RWPE2 (cell line): Measurements from ENCODE around the gene PCDHA12.
A peak's percentile ranks its signal among the peaks of the same experiment; 100 is the strongest.
"Not testable (repeated sequence)": the region's sequence is repeated elsewhere in the genome, so short reads cannot be mapped to it uniquely, and the experiment has no call there.

ENCODE experiments used
- ATAC-seq: fragments of 200-7000 bp; cut with Tn5 transposase; 3 replicates; pipeline ENCODE4 v1.9.1; 2021; ENCODE audit warnings: low read depth
- DNase-seq: peaks from one replicate; pipeline ENCODE4 v3.0.0-alpha.2; 2020; ENCODE audit warnings: low spot score
- H3K27ac ChIP-seq: fragments of 450-650 bp; 2 replicates; pipeline ENCODE4 v1.5.1; 2017; ENCODE audit warnings: mild to moderate bottlenecking; ENCODE audit not compliant: poor library complexity, severe bottlenecking
- H3K27me3 ChIP-seq: fragments of 250-450 bp; sonication (Bioruptor Pico); 2 replicates; pipeline ENCODE4 v1.5.1; 2021; ENCODE audit warnings: mild to moderate bottlenecking, moderate library complexity; ENCODE audit not compliant: insufficient read depth, poor library complexity, severe bottlenecking
- H3K36me3 ChIP-seq: fragments of 250-450 bp; sonication (Bioruptor Pico); 2 replicates; pipeline ENCODE4 v1.5.1; 2020; ENCODE audit warnings: low read depth, mild to moderate bottlenecking, moderate library complexity
- H3K4me1 ChIP-seq: fragments of 250-450 bp; sonication (Bioruptor Pico); 2 replicates; pipeline ENCODE4 v1.5.1; 2021; ENCODE audit warnings: mild to moderate bottlenecking, moderate library complexity; ENCODE audit not compliant: insufficient read depth, poor library complexity, severe bottlenecking
- H3K4me3 ChIP-seq: fragments of 250-450 bp; sonication (Bioruptor Pico); 2 replicates; pipeline ENCODE4 v1.5.1; 2021; ENCODE audit warnings: mild to moderate bottlenecking, moderate library complexity; ENCODE audit not compliant: severe bottlenecking
- H3K9me3 ChIP-seq: fragments of 250-450 bp; sonication (Bioruptor Pico); 2 replicates; pipeline ENCODE4 v1.5.1; 2021; ENCODE audit warnings: mild to moderate bottlenecking, moderate library complexity; ENCODE audit not compliant: severe bottlenecking
- CTCF ChIP-seq: fragments of 450-650 bp; IDR thresholded peaks from one replicate; pipeline ENCODE4 v1.5.1; 2017; ENCODE audit warnings: mild to moderate bottlenecking, moderate library complexity; ENCODE audit not compliant: poor library complexity, severe bottlenecking

The PCDHA12 gene

GRCh38 chr5:140833993-140834392 lies 41.1 kb upstream of the PCDHA12 start, which contains the start of gene PCDHA7:
PCDHA7 (plus strand) TSS chr5:140834269; CDS start chr5:140834384, 115 bp downstream.
- no peak within 1 kb of the TSS for H3K27ac ChIP-seq
- H3K4me3 ChIP-seq = peak within 1 kb of the TSS; percentile 10
- H3K9me3 ChIP-seq = no peaks in the 10 kb centered on the region
- DNase-seq (no peak), ATAC-seq (no peak)
- no peaks in the 10 kb centered on the region for H3K36me3 ChIP-seq
- TF ChIP-seq CTCF = peak; percentile 59
- peaks cover 89% of the 10 kb centered on the region for H3K27me3 ChIP-seq
- H3K4me1 ChIP-seq = no peaks in the 10 kb centered on the region

GRCh38 chr5:140834439-140835008 lies 40.6 kb upstream of the PCDHA12 start:
- H3K4me1 ChIP-seq, H3K9me3 ChIP-seq, ATAC-seq, H3K27ac ChIP-seq, H3K36me3 ChIP-seq, DNase-seq: not testable (repeated sequence)
- TF ChIP-seq CTCF = peak; percentile 32
- Histone ChIP-seq H3K27me3 (peaks cover 88% of the 10 kb centered on the region), H3K4me3 (peak overlapping the region; percentile 10)

GRCh38 chr5:140835622-140836510 lies 39.2 kb upstream of the PCDHA12 start:
- no peak for TF ChIP-seq CTCF
- peaks cover 91% of the 10 kb centered on the region for H3K27me3 ChIP-seq
- peaks cover 2% of the 10 kb centered on the region for H3K9me3 ChIP-seq
- no peaks in the 10 kb centered on the region; the same call in 1 of the 2 replicates for H3K36me3 ChIP-seq
- no peak overlapping the region for H3K27ac ChIP-seq
- H3K4me1 ChIP-seq = peaks cover 3% of the 10 kb centered on the region
- DNase-seq (no peak), ATAC-seq (no peak)
- H3K4me3 ChIP-seq = no peak overlapping the region

GRCh38 chr5:140840978-140841962 lies 33.8 kb upstream of the PCDHA12 start, which contains the start of gene PCDHA8:
PCDHA8 (plus strand) TSS chr5:140841187; CDS start chr5:140841322, 135 bp downstream.
- peak within 1 kb of the TSS; percentile 27 for H3K4me3 ChIP-seq
- H3K27ac ChIP-seq = no peak within 1 kb of the TSS
- H3K4me1 ChIP-seq = peaks cover 3% of the 10 kb centered on the region
- peaks cover 44% of the 10 kb centered on the region for H3K27me3 ChIP-seq
- peaks cover 2% of the 10 kb centered on the region for H3K9me3 ChIP-seq
- DNase-seq = no peak
- peak; percentile 90 for TF ChIP-seq CTCF
- H3K36me3 ChIP-seq = no peaks in the 10 kb centered on the region; the same call in 1 of the 2 replicates
- peak; percentile 87 for ATAC-seq
